Activated T-cell treated with anti-CD3 and anti-CD28 coated beads for 48 hours (primary cell): ENCODE results near the gene ITGAD.

Experiments used
- DNase-seq: peaks from one replicate; pipeline ENCODE4 v3.0.0-alpha.2; 2020; ENCODE audit warnings: low read depth

The ITGAD gene

GRCh38 chr16:31365131-31365865 is 27.8 kb upstream of the ITGAD start:
- DNase-seq: no peak

DNA sequence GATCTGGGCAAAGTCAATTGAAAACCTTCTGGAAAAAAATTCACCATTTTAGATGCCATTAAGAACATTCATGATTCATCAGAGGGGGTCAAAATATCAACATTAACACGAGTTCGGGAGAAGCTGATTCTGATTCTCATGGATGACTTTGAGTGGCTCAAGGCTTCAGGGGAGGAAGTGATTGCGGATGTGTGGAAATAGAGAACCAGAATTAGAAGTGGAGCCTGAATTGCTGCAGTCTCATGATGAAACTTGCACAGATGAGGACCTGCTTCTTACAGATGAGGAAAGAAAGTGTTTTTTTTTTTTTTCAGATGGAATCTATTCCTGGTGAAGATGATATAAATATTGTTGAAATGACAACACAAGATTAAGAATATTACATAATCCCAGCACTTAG is 25.3 kb upstream of the ITGAD start:
- no peak for DNase-seq

- DNase-seq: no peak
Observed at GRCh38 chr16:31371008-31371407, 22.1 kb upstream of the ITGAD start.

DNA sequence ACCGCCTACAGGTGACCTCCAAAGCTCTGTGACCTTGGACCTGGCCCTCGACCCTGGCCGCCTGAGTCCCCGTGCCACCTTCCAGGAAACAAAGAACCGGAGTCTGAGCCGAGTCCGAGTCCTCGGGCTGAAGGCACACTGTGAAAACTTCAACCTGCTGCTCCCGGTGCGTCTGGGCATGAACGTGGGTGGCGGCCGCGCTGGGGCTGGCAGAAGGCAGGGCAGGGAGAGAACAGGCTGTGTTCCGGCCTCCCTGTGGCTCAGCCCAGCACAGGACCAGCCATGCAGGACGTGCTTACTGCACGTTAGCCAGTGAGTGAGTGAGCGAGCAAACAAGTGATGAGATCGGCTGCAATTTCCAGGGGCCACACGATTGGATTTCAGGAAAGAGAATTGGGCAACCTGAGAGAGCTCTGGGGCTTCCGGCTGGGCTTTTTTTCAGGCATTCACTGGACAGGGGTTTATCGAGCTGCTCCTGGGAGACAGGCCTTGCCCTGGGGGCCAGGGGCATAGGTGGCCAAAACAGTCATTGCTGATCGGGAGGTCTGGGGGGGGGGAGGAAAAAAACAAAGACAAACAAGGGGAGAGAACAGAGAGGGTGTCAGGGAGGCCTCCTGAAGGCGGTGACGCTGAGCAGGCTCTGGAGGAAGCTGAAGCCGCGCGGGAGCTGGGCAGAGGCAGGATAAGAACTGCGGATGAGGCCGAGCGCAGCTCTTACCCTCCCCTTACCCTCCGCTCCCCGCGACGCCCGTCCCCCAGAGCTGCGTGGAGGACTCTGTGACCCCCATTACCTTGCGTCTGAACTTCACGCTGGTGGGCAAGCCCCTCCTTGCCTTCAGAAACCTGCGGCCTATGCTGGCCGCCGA is 21.3 kb upstream of the ITGAD start:
- DNase-seq: no peak

GRCh38 chr16:31373235-31373634 is 19.9 kb upstream of the ITGAD start:
- no peak for DNase-seq

- no peak for DNase-seq
Observed at GRCh38 chr16:31375231-31375630, 17.9 kb upstream of the ITGAD start.

DNA sequence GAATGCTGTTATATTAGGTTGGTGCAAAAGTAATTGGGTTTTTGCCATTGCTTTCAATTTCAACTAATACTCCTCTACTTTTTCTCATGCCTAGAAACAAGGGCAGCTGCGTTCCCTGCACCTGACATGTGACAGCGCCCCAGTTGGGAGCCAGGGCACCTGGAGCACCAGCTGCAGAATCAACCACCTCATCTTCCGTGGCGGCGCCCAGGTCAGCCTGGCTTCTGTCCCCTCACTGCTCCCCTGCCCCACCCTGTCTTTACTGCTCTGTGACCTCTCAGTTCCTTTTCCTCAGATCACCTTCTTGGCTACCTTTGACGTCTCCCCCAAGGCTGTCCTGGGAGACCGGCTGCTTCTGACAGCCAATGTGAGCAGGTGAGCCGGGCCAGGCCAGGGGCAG is 16.4 kb upstream of the ITGAD start:
- DNase-seq: no peak

- DNase-seq: no peak
Observed at GRCh38 chr16:31377210-31377903, 15.8 kb upstream of the ITGAD start.

- DNase-seq: no peak
Observed at GRCh38 chr16:31380201-31380600, 12.9 kb upstream of the ITGAD start.

- peak; percentile 63 for DNase-seq
Observed at GRCh38 chr16:31382485-31383161, 10.5 kb upstream of the ITGAD start.

DNA sequence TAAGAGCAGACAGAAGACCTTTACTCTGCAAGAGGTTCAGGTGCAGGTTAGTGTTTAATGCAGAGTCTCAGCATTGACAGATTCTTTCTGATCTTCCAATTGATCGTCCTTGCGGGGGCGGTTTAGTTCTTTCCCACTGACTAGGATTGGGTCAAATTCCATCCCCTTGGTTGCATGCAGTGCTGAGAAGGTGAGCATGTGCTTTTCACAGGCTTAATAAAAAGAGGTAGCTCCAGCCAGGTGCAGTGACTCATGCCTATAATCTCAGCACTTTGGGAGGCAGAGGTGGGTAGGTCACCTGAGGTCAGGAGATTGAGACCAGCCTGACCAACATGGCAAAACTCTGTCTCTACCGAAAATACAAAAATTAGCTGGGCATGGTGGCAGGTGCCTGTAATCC is 7.5 kb upstream of the ITGAD start:
- DNase-seq: no peak

GRCh38 chr16:31386157-31386984 is 6.8 kb upstream of the ITGAD start:
- peak; percentile 12 for DNase-seq

DNA sequence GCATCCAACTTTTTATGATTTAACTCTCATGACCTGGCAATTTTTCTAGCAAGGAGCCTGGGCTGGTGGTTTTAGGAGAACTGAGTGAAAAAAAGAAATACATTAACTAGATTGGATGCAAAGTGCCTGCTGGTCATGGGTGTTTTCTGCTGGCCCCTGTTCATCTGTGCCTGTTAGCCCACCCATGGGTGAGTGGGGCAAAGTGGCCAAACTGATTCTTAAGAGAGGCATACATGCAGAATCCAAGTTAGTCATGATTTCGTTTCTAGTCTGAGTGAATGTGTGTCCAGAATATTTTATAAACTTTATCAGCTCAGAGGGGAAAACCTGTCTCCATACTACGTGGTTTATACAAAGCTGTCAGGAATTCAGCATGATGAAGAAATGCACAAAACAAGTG is 4.6 kb upstream of the ITGAD start:
- no peak for DNase-seq

DNA sequence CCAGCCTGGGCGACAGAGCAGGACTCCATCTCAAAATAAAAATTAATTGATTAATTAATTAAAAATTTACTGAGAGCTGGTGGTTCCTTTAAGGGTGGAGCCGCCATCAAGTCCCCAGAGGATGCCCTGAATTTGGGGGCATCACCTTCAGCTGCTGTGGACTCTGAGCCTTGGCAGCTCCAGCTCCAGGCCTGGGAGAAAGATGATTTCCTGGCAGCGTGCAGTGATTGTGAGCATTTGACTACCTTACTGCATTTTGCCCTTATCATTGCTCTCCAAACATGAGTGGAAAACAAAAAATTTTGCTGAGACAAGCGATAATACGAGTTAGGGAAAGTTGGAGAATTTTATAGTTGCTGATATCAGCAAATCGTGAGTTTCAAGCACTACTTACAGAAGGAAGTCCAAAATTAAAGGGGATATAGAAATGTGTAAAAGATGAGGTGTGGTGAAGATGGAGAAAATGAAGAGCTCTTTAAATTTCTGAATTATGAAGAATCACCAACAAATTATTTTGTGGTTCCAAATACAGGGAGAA is 2.6 kb upstream of the ITGAD start:
- no peak for DNase-seq

GRCh38 chr16:31395647-31396046 is 2.5 kb downstream of the ITGAD start:
- no peak for DNase-seq

GRCh38 chr16:31397096-31397660 is 4.0 kb downstream of the ITGAD start:
- DNase-seq: no peak

DNA sequence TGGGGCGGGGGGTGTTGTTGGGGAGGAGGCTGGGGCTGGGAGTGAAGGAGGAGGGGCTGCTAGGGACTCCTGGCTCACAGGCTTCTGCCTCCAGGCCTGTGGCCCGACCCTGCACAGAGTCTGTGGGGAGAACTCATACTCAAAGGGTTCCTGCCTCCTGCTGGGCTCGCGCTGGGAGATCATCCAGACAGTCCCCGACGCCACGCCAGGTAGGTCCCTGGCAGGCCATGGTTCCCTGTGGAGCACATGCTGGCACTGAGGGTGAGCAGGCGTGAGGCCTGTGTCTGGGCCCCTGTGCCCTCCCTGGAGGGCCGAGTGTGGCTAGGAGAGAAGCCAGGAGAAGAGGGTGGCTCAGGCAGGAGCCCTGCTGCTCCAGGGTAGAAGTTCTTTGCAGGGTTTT is 4.6 kb downstream of the ITGAD start:
- DNase-seq: no peak

DNA sequence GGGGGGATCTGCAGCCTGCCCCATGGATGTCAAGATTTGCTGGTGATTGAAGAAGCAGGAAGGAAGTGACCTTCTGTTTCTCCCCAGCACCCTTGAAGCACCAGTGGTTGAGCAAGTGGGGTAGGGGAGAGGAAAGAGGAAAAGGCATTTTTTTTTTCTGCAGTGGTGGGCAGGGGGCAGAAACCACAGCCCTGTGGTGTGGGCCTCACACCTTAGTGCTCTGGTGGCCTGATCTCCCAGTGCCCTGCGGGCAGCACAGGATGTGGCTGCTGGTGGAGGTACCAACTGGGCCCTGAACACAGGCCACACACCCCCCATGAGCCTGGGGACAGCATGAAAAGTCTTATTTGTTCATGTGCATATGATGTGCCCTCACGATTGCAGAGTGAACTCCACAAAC is 7.1 kb downstream of the ITGAD start:
- no peak for DNase-seq

DNA sequence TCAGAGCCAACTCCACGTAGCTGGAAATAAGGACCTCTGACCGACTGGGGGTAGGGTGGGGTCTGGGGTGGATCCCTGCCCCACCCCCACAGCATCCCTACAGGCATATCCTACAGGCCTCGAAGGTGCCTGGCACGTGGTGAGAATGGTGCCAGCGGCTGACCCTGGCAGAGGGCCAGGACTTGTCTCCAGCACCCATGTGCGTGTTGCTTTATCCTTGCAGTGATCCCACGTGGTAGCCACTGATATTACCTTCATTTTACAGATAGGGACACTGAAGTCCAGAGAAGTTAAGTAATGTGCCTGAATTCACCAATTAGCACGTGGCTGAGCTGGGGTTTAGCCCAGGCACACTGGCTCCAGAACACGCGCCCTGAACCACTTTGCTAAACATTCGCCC is 8.3 kb downstream of the ITGAD start:
- DNase-seq: no peak

DNA sequence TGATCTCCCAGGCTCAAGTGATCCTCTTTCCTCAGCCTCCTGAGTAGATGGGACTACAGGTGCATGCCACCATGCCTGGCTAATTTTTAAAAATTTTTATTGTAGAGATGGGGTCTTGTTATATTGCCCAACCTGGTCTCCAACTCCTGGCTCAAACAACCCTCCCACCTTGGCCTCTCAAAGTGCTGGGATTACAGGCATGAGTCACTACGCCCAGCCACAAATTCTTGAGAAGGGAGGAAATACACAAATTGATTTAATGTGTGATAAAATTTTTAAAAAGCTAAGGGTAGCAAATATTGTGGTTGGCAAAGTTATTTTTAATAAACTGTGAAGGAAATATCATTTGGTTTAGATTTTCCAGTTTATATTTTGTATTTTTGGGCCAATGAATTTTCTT is 9.6 kb downstream of the ITGAD start:
- no peak for DNase-seq
